Right forelimb (tissue), 1 donor: ENCODE results near the gene RIF1.

Source experiments
- DNase-seq: peaks from one replicate; pipeline ENCODE4 v3.0.0-alpha.2; 2018

Gene RIF1

DNA sequence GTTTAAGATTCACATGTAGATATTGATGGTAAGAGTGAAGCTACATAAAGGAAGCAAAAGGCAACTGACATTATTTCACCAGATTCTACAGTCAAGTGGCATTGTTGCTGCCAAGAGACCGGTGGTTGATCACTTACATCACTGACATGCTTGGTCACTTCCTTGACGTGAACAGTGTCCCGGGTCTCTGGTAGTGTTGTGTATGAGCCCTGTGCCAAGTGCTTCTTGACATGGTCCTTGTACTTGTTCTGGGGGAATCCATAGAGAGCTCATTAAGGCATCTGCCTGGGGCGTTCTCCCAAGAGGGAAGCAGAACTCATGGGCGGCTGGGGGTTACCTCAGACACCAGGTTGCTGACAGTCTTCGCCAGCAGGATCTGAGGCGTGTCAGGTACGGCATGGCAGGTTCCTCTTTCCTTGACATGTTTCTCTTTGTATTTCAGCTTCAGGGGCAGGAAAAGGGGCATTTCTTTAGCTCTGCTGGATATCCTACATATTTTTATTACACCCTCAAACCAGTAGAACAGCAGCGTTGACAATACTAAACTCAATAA lies 116.2 kb downstream of the RIF1 start:
- DNase-seq, result no peak

DNA sequence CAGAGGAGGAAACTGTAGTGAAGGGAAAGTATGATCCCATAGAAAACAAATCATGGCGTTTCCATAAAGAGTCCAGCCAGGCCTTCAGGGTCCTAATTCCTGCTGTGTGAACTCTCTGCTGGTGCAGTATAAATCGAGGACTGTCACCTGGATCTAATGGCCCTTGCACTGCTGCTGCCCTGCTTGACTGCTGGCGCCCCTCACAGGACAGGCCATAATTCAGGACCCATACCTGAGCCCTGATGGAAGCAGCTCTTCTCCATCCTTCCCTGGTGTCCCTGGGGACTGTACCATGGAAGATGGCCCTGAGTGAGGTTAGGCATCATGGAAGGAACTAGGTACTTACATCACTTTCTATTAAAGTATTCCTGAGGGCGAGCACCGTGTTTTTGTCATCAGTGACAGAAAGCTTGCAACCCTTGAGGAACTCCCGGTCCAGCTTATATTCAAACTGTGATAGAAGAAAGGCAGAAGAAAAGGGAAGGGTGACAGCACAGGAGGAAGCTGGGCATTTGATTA lies 116.9 kb downstream of the RIF1 start:
- no peak for DNase-seq
